ENCODE data around the gene DNASE1L1.

Gene DNASE1L1

GRCh38 chrX:154439841-154440240 lies 30.8 kb upstream of the DNASE1L1 start:
- H4K20me1 ChIP-seq (ENCODE audit: insufficient read depth, low read length, poor library complexity, severe bottlenecking) = no peaks in the 10 kb centered on the region
- H3K9me2 ChIP-seq (replicated peaks; ENCODE audit: low read depth, low read length) = no peaks in the 10 kb centered on the region
- H3K9me3 ChIP-seq (ENCODE audit: insufficient read depth, low read depth, low read length) = no peaks in the 10 kb centered on the region
- no peak overlapping the region for H3K4me3 ChIP-seq (ENCODE audit: low read length, poor library complexity, severe bottlenecking)
- H3F3A ChIP-seq (ENCODE audit: low read depth) = no peaks in the 10 kb centered on the region
- peaks cover 44% of the 10 kb centered on the region for H3K79me2 ChIP-seq (ENCODE audit: insufficient read depth, low read length)
- no peaks in the 10 kb centered on the region for H3K27me3 ChIP-seq (ENCODE audit: insufficient read depth, low read length, poor library complexity, severe bottlenecking)
- no peak overlapping the region for H3K4me2 ChIP-seq (ENCODE audit: low read depth, low read length, poor library complexity, severe bottlenecking)
- H2AFZ ChIP-seq (ENCODE audit: low read length) = no peak overlapping the region
- H3K9ac ChIP-seq (ENCODE audit: low read depth, low read length, poor library complexity, severe bottlenecking) = no peak overlapping the region
- TF ChIP-seq EZH2phosphoT487 (IDR thresholded peaks at IDR 0.05; ENCODE audit: borderline replicate concordance) = no peak
- H3K36me3 ChIP-seq (ENCODE audit: insufficient read depth, low read length) = no peaks in the 10 kb centered on the region; the same call in 1 of the 2 replicates
- H3K4me1 ChIP-seq (ENCODE audit: insufficient read depth, low read length, poor library complexity, severe bottlenecking) = peaks cover 6% of the 10 kb centered on the region

DNA sequence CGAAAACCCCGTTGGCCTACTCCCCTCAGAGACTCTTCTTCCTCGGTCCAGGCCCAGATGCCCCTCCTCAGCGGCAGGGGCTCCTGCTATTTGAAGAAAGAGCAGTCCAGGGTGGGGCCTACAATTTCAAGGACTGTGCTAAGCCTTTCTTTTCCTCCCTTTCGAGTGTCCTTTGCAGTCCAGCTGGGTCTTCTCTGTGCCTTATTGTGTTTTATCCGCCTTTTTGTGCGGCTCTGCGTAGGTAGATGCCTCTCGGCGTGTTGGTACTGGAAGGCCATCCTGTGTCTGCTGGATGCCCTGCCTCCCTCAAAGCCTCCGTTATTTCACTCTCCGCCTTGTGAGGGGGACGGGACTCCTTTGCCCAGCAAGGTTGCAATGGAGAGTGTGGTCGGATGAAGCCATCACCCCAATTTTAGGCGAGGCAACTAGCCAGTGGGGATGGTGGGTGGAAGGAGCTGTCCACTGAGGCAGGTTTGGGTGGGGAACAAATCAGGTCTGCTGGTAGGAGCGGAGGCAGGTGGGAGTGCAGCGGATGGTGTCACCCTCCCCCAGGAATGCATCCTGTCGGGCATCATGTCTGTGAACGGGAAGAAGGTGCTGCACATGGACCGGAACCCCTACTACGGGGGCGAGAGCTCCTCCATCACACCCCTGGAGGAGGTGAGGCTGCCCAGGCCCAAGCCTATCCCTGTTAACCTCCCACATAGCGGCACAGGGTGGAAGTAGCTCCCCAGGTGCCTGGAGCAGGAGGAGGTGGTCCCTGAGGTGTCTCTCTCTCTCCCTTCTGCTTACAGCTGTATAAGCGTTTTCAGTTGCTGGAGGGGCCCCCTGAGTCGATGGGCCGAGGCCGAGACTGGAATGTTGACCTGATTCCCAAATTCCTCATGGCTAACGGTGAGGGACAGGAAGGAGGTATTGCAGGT lies 29.2 kb upstream of the DNASE1L1 start:
- H3K9me3 ChIP-seq (ENCODE audit: insufficient read depth, low read depth, low read length) = no peaks in the 10 kb centered on the region
- no peak overlapping the region for H2AFZ ChIP-seq (ENCODE audit: low read length)
- peak overlapping the region; percentile 80 for H3K9ac ChIP-seq (ENCODE audit: low read depth, low read length, poor library complexity, severe bottlenecking)
- no peaks in the 10 kb centered on the region for H3K27me3 ChIP-seq (ENCODE audit: insufficient read depth, low read length, poor library complexity, severe bottlenecking)
- TF ChIP-seq, protein P1, sequence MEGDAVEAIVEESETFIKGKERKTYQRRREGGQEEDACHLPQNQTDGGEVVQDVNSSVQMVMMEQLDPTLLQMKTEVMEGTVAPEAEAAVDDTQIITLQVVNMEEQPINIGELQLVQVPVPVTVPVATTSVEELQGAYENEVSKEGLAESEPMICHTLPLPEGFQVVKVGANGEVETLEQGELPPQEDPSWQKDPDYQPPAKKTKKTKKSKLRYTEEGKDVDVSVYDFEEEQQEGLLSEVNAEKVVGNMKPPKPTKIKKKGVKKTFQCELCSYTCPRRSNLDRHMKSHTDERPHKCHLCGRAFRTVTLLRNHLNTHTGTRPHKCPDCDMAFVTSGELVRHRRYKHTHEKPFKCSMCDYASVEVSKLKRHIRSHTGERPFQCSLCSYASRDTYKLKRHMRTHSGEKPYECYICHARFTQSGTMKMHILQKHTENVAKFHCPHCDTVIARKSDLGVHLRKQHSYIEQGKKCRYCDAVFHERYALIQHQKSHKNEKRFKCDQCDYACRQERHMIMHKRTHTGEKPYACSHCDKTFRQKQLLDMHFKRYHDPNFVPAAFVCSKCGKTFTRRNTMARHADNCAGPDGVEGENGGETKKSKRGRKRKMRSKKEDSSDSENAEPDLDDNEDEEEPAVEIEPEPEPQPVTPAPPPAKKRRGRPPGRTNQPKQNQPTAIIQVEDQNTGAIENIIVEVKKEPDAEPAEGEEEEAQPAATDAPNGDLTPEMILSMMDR (conservative IDR thresholded peaks at IDR 0.05; ENCODE audit: low read length) = no peak
- no peak for TF ChIP-seq EZH2phosphoT487 (IDR thresholded peaks at IDR 0.05; ENCODE audit: borderline replicate concordance)
- H3K4me3 ChIP-seq (ENCODE audit: low read length, poor library complexity, severe bottlenecking) = peak overlapping the region; percentile 80
- no peaks in the 10 kb centered on the region for H4K20me1 ChIP-seq (ENCODE audit: insufficient read depth, low read length, poor library complexity, severe bottlenecking)
- H3K79me2 ChIP-seq (ENCODE audit: insufficient read depth, low read length) = peaks cover 38% of the 10 kb centered on the region
- no peaks in the 10 kb centered on the region for H3F3A ChIP-seq (ENCODE audit: low read depth)
- H3K36me3 ChIP-seq (ENCODE audit: insufficient read depth, low read length) = no peaks in the 10 kb centered on the region; the same call in 1 of the 2 replicates
- peak overlapping the region; percentile 87 for H3K4me2 ChIP-seq (ENCODE audit: low read depth, low read length, poor library complexity, severe bottlenecking)
- H3K9me2 ChIP-seq (replicated peaks; ENCODE audit: low read depth, low read length) = no peaks in the 10 kb centered on the region
- peaks cover 6% of the 10 kb centered on the region for H3K4me1 ChIP-seq (ENCODE audit: insufficient read depth, low read length, poor library complexity, severe bottlenecking)

DNA sequence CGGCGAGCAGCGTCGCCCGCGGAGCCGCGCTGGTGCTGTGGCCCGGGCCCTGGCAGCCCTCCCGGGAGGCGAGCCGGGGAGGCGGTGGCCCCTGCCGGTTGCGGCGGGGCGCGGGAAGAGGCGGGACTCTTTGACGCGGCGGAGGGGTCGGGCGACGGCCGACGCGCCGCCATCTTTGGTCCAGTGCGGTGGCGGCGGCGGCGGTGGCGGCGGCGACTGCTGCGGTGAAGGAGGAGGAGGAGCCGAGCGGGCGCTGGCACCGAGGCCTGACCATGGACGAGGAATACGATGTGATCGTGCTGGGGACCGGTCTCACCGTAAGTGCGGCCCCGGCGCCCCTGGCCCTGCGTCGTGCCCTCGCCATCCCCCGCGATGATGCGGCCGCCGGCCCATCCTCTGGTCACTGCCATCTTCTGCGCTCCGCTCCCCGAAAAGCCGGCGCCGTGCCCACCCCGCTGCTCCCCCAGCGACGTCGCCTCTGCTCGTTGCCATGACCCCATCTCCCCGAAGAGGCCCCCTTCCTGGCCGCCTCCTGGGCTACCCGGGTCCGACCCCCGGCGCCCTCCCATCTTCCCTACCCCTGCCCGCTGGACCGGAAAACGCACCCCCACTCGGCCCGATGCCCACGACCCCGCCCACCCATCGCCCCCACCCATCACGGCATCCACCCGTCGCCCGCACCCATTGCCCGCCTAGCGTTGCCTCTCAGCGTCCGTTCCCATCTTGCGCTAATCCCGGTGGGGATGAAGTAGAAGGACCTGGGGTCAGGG lies 28.1 kb upstream of the DNASE1L1 start, which contains the start of gene GDI1:
Gene GDI1 (plus strand): TSS at position 172 of the 770 bp plus-strand sequence. CDS start 101 bp downstream, at position 273.
- peak within 1 kb of the TSS; percentile 87 for H3K4me2 ChIP-seq (ENCODE audit: low read depth, low read length, poor library complexity, severe bottlenecking)
- no peaks in the 10 kb centered on the region for H3K9me3 ChIP-seq (ENCODE audit: insufficient read depth, low read depth, low read length)
- H3F3A ChIP-seq (ENCODE audit: low read depth) = no peaks in the 10 kb centered on the region
- H3K4me3 ChIP-seq (ENCODE audit: low read length, poor library complexity, severe bottlenecking) = peak within 1 kb of the TSS; percentile 80
- TF ChIP-seq, protein P1 (conservative IDR thresholded peaks at IDR 0.05; ENCODE audit: low read length) = no peak
- TF ChIP-seq EZH2phosphoT487 (IDR thresholded peaks at IDR 0.05; ENCODE audit: borderline replicate concordance) = no peak
- H4K20me1 ChIP-seq (ENCODE audit: insufficient read depth, low read length, poor library complexity, severe bottlenecking) = no peaks in the 10 kb centered on the region
- no peaks in the 10 kb centered on the region for H3K27me3 ChIP-seq (ENCODE audit: insufficient read depth, low read length, poor library complexity, severe bottlenecking)
- peaks cover 6% of the 10 kb centered on the region for H3K4me1 ChIP-seq (ENCODE audit: insufficient read depth, low read length, poor library complexity, severe bottlenecking)
- peak within 1 kb of the TSS; percentile 80 for H3K9ac ChIP-seq (ENCODE audit: low read depth, low read length, poor library complexity, severe bottlenecking)
- H3K79me2 ChIP-seq (ENCODE audit: insufficient read depth, low read length) = peaks cover 38% of the 10 kb centered on the region
- peak within 1 kb of the TSS; percentile 27; the same call in 1 of the 2 replicates for H2AFZ ChIP-seq (ENCODE audit: low read length)
- H3K9me2 ChIP-seq (replicated peaks; ENCODE audit: low read depth, low read length) = no peaks in the 10 kb centered on the region
- H3K36me3 ChIP-seq (ENCODE audit: insufficient read depth, low read length) = no peaks in the 10 kb centered on the region; the same call in 1 of the 2 replicates
